Tibial nerve (tissue), 4 donors: Measurements from ENCODE around the gene ITGB6.

Source experiments
- CTCF ChIP-seq, 5 experiments: fragments of 200-600 bp in 3 of 5; fragments of 450-650 bp in 2 of 5; sonication (generic) in 3 of 5; IDR thresholded peaks; one replicate each; pipeline ENCODE4 v1.5.1; 2016 to 2019; ENCODE audit warnings: antibody characterized with exemption in 5 of 5, mild to moderate bottlenecking in 3 of 5, moderate library complexity in 2 of 5
- EP300 ChIP-seq, 2 donors: sonication (generic); formaldehyde crosslinking; IDR thresholded peaks; one replicate each; pipeline ENCODE4 v1.6.1; 2017; ENCODE audit warnings: antibody characterized with exemption in 2 of 2, mild to moderate bottlenecking in 1 of 2
- POLR2A ChIP-seq, 2 donors: fragments of 450-650 bp; IDR thresholded peaks; one replicate each; pipeline ENCODE4 v1.6.1; 2017; ENCODE audit warnings: antibody characterized with exemption in 2 of 2, mild to moderate bottlenecking in 2 of 2, moderate library complexity in 2 of 2

DNA sequence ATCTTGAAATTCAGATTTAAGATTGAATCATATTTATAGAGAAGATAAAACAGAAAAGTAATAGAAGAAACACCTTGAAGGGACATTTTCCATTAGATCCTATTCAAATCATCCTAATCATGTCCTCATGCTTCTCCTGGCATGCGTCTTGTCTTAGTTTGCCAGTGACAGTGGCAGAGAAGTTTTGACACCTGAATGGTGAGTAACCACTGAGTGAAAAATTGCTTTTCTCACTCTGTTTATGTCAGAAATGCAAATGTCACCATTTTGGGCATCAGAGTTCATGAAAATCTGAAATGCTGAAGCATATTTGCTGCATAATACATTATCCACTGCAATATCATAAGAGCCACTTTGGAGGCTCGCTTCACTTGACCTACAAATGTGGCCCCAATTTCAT, 74.7 kb downstream of the ITGB6 start:
- TF ChIP-seq CTCF (IDR thresholded peaks at IDR 0.05): no peak
- no peak for TF ChIP-seq POLR2A (IDR thresholded peaks at IDR 0.05)
- no peak for TF ChIP-seq EP300 (IDR thresholded peaks at IDR 0.05)
